Stimulated activated CD4-positive, alpha-beta T cell treated with anti-CD3 and anti-CD28 coated beads, Interleukin-4, amount 100 ng/mL, for 48 hours (primary cell): ENCODE measurements around the gene CCDC183.
"Not testable (repeated sequence)": the region's sequence is repeated elsewhere in the genome, so short reads cannot be mapped to it uniquely, and the experiment has no call there.

Experiments used
- DNase-seq, 2 donors: peaks; one replicate each; pipeline ENCODE4 v3.0.0-alpha.2; 2020; ENCODE audit warnings: low read depth in 2 of 2

The CCDC183 gene

DNA sequence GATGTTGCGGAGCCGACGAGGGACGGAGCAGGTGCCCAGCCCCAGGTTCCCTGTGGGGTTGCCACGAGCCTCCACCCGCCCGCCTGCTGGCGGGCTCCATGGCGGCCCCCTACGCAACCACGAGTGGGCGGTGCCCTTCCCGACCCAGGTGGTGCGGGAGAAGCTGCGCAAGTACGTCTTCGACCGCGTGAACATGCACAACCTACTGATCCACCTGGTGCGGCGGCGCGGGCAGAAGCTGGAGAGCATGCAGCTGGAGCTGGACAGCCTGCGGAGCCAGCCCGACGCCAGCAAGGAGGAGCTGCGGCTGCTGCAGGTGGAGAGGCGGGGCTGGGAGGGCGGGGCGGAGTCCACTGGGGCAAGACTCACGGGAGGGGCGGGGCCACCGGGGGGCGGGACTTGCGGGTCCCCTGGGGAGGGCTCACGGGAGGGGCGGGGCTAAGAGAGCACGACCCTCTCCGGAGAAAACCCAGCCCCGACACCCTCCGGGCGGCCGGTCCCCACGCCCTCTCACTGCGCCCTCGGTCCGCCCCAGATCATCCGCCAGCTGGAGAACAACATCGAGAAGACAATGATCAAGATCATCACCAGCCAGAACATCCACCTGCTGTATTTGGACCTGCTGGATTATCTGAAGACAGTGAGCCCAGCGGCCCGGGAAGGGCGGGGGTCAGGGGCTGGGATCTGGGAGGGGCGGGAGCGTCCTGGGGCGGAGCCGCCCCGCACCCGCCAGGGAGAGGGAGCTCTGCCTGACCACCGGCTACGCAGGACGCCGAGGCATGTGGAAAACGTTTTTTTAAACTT is 3.9 kb downstream of the CCDC183 start:
- DNase-seq, result peak; percentile 85 to 87

GRCh38 chr9:136802321-136802720 is 6.2 kb downstream of the CCDC183 start:
- no peak for DNase-seq

DNA sequence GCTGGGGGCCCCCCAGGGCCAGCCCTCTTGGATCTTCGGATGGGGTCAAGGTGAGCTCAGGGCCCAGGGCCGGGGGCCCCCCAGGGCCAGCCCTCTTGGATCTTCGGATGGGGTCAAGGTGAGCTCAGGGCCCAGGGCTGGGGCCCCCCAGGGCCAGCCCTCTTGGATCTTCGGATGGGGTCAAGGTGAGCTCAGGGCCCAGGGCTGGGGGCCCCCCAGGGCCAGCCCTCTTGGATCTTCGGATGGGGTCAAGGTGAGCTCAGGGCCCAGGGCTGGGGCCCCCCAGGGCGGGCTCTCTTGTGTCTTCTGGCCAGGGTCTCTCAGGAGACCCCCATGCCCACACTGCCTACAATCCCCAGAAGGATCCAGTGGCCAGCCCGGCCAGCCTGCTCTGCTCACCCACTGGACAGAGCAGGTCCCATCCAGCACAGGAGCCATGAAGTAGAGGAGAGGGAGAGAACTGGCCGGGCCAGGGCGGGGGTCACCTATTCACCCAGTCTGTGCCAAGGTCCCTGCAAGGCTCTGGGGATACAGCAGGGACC is 6.9 kb downstream of the CCDC183 start:
- not testable (repeated sequence) for DNase-seq

DNA sequence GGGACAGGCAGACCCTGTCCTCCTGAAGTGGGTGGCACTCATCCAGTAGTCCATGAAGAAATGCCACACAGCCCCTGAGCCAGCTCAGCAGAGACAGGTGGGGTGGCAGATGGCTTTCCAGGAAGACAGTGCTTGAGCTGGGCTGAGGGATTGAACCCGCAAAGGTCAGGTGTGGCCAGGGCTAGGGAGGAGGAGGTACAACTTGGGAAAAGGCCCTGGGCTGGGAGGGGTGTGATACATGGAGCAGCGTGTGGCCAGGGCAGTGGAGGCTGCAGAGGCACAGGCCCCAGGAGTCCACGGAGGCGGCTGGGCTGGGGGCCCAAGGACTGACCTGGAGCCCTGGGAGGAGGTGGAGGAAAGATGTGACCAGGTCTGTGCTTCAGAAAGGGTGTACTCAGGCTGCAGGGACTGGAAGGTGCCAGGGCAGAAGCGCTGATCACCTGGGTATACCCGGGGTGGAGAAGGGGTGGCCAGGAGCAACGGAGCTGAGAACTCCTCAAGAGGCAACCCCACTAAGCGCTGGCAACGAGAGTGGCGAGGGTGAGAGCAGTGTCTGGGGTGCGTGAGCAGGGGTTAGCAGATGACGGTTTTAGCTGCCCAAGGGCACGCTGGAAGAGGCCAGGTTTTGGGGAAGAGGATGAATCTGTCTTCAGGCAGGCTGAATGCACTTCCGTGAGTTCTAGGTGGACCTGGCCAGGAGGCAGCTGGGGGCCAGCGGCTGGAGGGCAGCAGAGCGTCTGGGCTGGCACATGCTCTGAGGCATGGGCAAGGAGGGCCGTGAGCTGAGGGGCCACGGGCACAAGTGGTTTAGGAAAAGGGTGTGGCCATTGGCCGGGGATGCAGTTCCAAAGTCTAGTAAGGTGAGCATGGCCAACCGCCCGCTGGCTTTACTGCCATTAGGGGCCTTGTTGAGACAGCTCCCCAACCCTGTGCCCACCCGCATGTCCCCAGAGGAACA is 7.7 kb downstream of the CCDC183 start:
- DNase-seq, result no peak

DNA sequence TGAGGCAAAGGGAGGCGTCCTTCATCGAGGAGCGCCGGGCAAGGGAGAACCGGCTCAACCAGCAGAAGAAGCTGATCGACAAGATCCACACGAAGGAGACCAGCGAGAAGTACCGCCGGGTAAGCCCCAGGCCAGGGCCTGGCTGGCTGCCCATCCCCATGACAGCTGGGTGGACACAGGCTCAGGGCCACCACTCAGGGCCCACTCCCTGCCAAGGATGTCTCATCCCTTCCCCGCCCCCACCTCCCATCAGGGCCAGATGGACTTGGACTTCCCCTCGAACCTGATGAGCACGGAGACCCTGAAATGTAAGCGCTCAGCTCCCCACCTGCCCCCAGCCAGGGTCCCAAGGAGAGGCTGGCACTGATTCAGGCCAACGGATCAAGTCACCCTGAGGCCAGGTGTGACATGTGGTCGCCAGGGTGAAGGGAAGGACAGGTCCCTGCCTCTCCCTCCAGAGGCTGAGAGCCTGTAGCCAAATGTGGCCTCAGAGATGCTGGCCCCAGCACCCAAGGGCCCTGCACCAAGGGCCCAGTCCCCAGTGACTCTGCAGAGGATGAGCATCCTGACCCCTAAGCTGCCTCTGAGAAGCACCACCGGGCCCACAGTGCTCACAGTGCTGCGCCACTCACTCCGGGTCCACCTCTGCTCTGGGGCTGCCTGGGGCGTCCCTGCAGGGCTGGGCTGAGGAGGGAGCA is 8.5 kb downstream of the CCDC183 start:
- DNase-seq, result no peak

DNA sequence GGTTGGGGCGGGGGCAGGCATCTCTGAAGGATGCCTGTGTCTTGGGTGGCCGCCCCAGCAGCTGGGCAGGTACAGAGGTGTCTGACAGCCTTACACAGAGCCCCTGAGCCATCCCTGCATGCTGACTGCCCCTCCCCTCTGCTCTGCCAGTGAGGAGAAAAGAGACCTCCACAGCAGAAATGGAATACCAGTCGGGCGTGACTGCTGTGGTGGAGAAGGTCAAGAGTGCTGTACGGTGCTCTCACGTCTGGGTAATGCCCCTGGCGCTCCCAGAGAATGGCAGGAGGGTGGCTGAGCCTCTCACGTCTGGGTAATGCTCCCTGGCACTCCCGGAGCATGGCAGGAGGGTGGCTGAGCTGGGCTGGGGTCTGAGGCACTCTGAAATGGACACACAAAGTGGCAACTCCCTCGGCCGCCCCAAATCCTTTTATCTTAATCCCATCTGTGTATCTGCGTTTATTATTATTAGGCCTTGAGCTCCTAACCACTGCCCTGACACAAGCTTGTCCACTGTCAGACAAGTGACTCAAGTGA is 9.1 kb downstream of the CCDC183 start:
- DNase-seq, result no peak

DNA sequence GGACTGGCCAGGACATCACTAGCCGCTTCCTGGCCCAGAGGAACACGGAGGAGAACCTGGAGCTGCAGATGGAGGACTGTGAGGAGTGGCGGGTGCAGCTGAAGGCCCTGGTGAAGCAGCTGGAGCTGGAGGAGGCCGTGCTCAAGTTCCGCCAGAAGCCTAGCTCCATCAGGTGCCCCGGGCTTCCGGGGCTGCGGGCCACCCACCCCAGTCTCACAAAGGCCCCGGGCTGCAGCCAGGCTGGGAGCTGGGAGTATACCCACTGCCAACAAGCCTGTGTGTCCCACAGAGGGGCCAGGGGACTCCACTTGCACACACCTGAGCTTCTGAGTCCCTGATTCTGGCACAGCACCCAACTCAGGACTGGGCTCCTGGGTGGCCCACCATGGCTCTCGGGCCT is 9.9 kb downstream of the CCDC183 start:
- DNase-seq, result no peak

- DNase-seq, result no peak
Measured at GRCh38 chr9:136806631-136807201, 10.6 kb downstream of the CCDC183 start.

- peak; percentile 68 to 76 for DNase-seq
Measured at GRCh38 chr9:136807281-136808074, 11.3 kb downstream of the CCDC183 start, which contains the start of gene RABL6. TSS of gene RABL6 (plus strand) at chr9:136807948. CDS start at chr9:136808197, 249 bp downstream.

DNA sequence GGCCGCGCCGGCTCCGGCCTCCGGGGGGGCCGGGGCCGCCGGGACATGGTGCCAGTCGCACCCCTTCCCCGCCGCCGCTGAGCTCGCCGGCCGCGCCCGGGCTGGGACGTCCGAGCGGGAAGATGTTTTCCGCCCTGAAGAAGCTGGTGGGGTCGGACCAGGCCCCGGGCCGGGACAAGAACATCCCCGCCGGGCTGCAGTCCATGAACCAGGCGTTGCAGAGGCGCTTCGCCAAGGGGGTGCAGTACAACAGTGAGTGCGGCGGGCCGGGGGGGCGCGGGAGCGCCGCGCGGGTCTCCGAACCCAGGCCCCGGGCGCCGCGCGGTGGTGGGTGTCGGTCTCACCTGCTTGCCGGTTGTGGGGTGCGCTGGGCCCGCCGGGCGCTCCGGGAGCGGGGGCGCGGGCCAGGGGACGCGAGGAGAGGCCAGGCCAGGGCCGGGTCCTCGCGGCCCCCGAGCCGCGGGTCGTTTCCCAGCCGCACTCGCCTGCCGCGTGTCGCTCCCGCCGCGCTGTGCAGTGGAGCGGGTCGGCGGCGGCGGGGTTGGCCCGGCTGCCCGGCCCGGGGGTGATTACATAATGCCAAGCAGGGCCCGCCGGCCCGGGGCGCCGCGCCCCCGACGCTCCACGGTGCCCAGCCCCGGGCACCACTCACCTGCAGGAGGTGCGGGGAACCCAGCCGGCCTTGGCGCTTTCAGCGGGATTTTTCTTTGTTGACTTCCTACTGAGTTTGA is 12.1 kb downstream of the CCDC183 start:
- no peak for DNase-seq

DNA sequence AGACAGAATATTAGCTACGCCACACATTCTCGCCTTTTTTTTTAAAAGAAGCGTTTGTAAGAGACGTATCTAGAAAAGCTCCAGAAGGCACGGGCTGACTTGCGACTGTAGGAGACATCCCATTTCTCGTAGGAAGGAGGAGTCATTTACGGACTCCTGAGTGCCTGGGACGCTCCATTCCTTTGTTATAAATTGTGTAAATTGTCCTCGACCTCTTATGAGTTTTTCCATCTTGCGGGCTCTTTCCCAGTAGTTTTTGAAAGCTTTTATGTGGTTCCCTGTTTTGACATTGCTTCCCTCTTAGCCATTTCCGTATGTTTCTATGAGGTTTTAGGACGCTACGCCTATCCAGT is 12.6 kb downstream of the CCDC183 start:
- DNase-seq, result no peak

GRCh38 chr9:136814725-136815421 is 18.7 kb downstream of the CCDC183 start:
- no peak for DNase-seq

DNA sequence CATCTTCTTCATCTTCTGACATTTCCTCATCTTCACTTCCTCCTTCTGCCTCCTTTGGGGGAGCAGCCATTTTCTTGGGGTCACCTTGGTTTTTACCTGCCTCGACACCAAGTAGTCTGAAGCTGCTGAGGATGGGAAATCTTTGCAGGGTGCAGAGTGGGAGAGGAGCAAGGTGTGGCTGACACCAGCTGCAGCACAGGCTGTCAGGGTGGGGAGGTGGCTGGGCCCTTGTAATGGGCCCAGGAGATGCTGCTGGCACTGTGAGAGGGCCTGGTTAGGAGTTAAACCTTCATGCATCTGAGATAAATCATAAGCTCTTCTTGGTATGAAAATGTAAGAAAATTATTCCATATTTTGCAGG is 19.3 kb downstream of the CCDC183 start:
- DNase-seq, result no peak

- no peak for DNase-seq
Measured at GRCh38 chr9:136820971-136821825, 25.1 kb downstream of the CCDC183 start.

DNA sequence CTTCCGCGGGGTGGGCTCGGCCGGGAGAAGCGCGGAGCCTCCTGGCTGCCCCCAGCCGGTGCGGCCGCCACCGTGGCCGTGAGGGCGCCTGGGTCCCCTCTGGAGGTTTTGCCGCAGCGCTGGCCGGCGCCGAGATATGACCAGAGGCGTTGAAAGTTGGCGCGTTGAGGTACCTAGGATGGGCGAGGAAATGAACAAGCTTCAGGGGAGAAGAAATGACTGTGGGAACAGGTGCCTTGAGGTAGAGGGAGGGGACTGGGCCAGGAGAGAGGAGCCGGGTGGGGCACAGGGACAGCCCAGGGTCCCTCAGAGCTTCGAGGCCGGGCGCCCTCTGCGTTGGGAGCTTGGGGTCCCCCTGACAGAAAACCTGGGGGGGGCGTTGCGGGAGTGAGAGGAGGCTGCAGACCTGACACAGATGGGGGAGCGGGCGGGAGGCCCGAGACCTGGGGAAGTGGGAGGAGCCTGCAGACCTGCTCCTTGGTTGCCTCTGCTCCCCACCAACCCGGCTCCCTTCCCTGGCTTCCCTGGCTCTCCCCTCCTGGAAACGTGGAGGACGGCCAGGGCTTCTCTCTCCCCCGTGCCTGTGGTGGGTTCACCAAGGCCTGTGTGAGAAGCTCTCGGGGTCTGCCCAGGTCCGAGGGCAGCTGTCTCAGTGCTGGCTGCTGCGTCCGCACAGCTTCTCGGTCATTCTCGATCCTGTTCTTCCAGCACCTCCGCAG is 25.8 kb downstream of the CCDC183 start:
- no peak for DNase-seq

DNA sequence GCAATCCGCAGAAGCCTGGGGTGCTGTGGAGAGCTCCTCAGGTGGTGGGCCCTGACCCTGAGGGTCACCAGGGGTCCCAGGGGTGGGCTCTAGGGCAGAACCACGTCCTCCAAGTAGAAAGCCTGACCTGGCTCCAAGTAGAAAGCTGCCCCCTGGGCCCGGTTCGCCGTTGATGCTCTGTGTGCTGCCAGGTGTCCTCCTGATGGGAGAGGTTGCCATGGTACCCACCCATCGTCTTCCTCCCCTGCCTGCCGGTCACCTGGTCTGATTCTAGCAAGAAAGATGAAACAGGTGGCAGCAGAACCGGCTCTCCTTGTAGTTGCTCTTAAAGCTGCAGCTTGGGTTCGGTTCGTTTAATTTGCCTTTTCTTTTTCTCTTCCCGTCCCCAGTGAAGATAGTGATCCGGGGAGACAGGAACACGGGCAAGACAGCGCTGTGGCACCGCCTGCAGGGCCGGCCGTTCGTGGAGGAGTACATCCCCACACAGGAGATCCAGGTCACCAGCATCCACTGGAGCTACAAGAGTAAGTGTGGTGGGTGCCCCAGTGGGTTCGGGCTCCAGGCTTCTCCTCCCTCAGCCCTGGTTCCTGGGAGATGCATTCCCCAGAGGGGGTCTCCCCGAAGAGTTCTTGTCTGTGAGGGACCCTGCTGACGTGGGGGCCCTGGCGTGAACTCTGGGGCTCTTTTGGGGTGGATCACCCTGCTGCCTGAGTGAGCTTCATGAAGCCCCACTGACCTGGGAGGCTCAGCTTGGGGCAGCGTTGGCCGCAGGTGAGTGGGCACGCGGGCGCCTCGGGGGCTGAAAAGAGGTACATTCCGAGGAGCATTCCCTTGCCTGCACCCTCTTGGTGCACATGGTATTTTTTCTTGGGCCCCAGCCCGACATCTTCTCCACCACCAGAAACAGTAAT is 27.3 kb downstream of the CCDC183 start:
- DNase-seq, result no peak
